A549 (cell line): ENCODE results near the gene MAP2K7. TPM values are rescaled to one million over a fixed set of nuclear protein-coding genes. Genes with fewer than 3 reads are reported as not detected.

Source experiments
- ATAC-seq, 2 experiments: fragments of 200-7000 bp in 1 of 2; fragments of >200 bp in 1 of 2; cut with Nextera tagmentation in 1 of 2; cut with Tn5 transposase in 1 of 2; 3 replicates each; pipeline versions ENCODE4 v1.8.0 to v1.9.1; 2018 to 2020; ENCODE audit warnings: mild to moderate bottlenecking in 1 of 2, moderate library complexity in 1 of 2
- CTCF ChIA-PET: fragments of 300-600 bp; sonication (Branson Sonifier 250); formaldehyde crosslinking; extraction: SDS; loops from one replicate; lab custom pipeline; 2021; ENCODE audit warnings: antibody characterized with exemption, inconsistent platforms; lab: Yijun Ruan, JAX
- POLR2A ChIA-PET: fragments of 350-600 bp; formaldehyde crosslinking; extraction: SDS; loops from one replicate; lab custom pipeline; 2021; ENCODE audit warnings: antibody characterized with exemption, inconsistent platforms; lab: Yijun Ruan, JAX
- DNase-seq, 2 experiments: peaks; one replicate each; pipeline versions ENCODE4 v3.0.0 to v3.0.0-alpha.2; 2011 to 2016; ENCODE audit warnings: low read depth in 1 of 2, low spot score in 1 of 2
- FAIRE-seq: peaks from 2 replicates; lab custom pipeline; 2011; peaks lifted over from hg19 to GRCh38; lab: Jason Lieb, UNC
- H3K27ac ChIP-seq, 2 experiments: fragments of >200 bp; sonication (Bioruptor Twin); formaldehyde crosslinking; 3 replicates each; pipeline ENCODE4 v1.5.1; 2016 to 2017
- H3K4me1 ChIP-seq: fragments of >200 bp; sonication (Bioruptor Twin); formaldehyde crosslinking; 3 replicates; pipeline ENCODE4 v1.6.1; 2016
- H3K4me2 ChIP-seq: fragments of >200 bp; sonication (Bioruptor Twin); formaldehyde crosslinking; 3 replicates; pipeline ENCODE4 v1.6.1; 2016
- H3K4me3 ChIP-seq: fragments of >200 bp; sonication (Bioruptor Twin); formaldehyde crosslinking; 3 replicates; pipeline ENCODE4 v1.5.1; 2016
- H3K9me3 ChIP-seq: fragments of >200 bp; sonication (Bioruptor Twin); formaldehyde crosslinking; 3 replicates; pipeline ENCODE4 v1.6.1; 2016
- BCL3 ChIP-seq: fragments of >200 bp; sonication (Bioruptor Twin); formaldehyde crosslinking; IDR thresholded peaks from 3 replicates; pipeline ENCODE4 v1.6.1; 2016
- BHLHE40 ChIP-seq: IDR thresholded peaks from 2 replicates; pipeline ENCODE4 v1.6.1; 2012; ENCODE audit warnings: low read depth, low read length, inconsistent platforms
- CEBPB ChIP-seq, 2 experiments: fragments of >200 bp in 1 of 2; sonication (Bioruptor Twin) in 1 of 2; formaldehyde crosslinking in 1 of 2; IDR thresholded peaks; 2 replicates each; pipeline ENCODE4 v1.6.1; 2012 to 2016
- FOSB ChIP-seq: fragments of 250-450 bp; sonication (Bioruptor Pico); IDR thresholded peaks from 2 replicates; pipeline ENCODE4 v1.5.0; 2020; ENCODE audit warnings: mild to moderate bottlenecking, moderate library complexity
- FOSL2 ChIP-seq, 2 experiments: fragments of 450-650 bp in 1 of 2; fragments of >200 bp in 1 of 2; sonication (Bioruptor Twin) in 1 of 2; formaldehyde crosslinking; IDR thresholded peaks; 2 replicates each; pipeline versions ENCODE4 v1.5.0 to v1.6.1; 2016 to 2020; ENCODE audit warnings: mild to moderate bottlenecking in 1 of 2, moderate library complexity in 1 of 2
- HOXA7 ChIP-seq: fragments of 250-450 bp; sonication (Bioruptor Pico); IDR thresholded peaks from 2 replicates; pipeline ENCODE4 v1.5.0; 2020; ENCODE audit warnings: mild to moderate bottlenecking, moderate library complexity
- POLR2A ChIP-seq: IDR thresholded peaks from 2 replicates; pipeline ENCODE4 v1.6.1; 2012; ENCODE audit warnings: mild to moderate bottlenecking, low read length
- RARB ChIP-seq: fragments of 250-450 bp; sonication (Bioruptor Pico); IDR thresholded peaks from 2 replicates; pipeline ENCODE4 v1.8.0; 2021; ENCODE audit warnings: mild to moderate bottlenecking, moderate library complexity
- USF2 ChIP-seq: fragments of 450-650 bp; IDR thresholded peaks from 2 replicates; pipeline ENCODE4 v1.6.1; 2014; ENCODE audit warnings: antibody characterized with exemption
- ZNF302 ChIP-seq: fragments of 250-450 bp; sonication (Bioruptor Pico); IDR thresholded peaks from 2 replicates; pipeline ENCODE4 v1.9.0; 2021; ENCODE audit warnings: inconsistent platforms, mild to moderate bottlenecking, moderate library complexity
- ZSCAN20 ChIP-seq: fragments of 250-450 bp; sonication (Bioruptor Pico); IDR thresholded peaks from 2 replicates; pipeline ENCODE4 v1.8.0; 2022; ENCODE audit warnings: mild to moderate bottlenecking, moderate library complexity
- WGBS: methylation state at CpG from one replicate; pipeline ENCODE4 v1.1.6; 2017; ENCODE audit errors: missing lambda C conversion rate; 5-methylcytosine and 5-hydroxymethylcytosine counted together
- polyA plus RNA-seq, 4 experiments: library from polyadenylated mRNA; depleted of rRNA in 3 of 4; stranded (reverse); fragments of >200 nt; fragmentation: RNase III in 1 of 4; extraction: RNeasy Plus Mini Kit Qiagen cat#74134 plus additional on column Dnase treatment in 1 of 4; gene quantifications; 2 replicates in 3 of 4; 3 replicates in 1 of 4; pipeline ENCODE4 v1.2.3, GENCODE V29; 2011 to 2017
- TF ChIP-seq, protein P1 (sequence below): fragments of 150-350 bp; IDR thresholded peaks from 2 replicates; pipeline ENCODE4 v1.6.1; 2014; ENCODE audit warnings: low read depth, mild to moderate bottlenecking, low read length
- TF ChIP-seq, protein P2 (sequence below): IDR thresholded peaks from 2 replicates; pipeline ENCODE4 v1.6.1; 2012
- TF ChIP-seq, protein P3 (sequence below): fragments of 250-450 bp; sonication (Bioruptor Pico); IDR thresholded peaks from 2 replicates; pipeline ENCODE4 v1.5.0; 2021; ENCODE audit warnings: mild to moderate bottlenecking, moderate library complexity, borderline replicate concordance
- TF ChIP-seq, protein P4 (sequence below): fragments of 200-600 bp; sonication (generic); IDR thresholded peaks from 2 replicates; pipeline ENCODE4 v1.6.1; 2016; ENCODE audit warnings: antibody characterized with exemption, mild to moderate bottlenecking, moderate library complexity

The MAP2K7 gene
- polyA plus RNA-seq, 2 of the 4 experiments (the other 2 are of a cell fraction): 5.5 to 19.4 TPM

DNA sequence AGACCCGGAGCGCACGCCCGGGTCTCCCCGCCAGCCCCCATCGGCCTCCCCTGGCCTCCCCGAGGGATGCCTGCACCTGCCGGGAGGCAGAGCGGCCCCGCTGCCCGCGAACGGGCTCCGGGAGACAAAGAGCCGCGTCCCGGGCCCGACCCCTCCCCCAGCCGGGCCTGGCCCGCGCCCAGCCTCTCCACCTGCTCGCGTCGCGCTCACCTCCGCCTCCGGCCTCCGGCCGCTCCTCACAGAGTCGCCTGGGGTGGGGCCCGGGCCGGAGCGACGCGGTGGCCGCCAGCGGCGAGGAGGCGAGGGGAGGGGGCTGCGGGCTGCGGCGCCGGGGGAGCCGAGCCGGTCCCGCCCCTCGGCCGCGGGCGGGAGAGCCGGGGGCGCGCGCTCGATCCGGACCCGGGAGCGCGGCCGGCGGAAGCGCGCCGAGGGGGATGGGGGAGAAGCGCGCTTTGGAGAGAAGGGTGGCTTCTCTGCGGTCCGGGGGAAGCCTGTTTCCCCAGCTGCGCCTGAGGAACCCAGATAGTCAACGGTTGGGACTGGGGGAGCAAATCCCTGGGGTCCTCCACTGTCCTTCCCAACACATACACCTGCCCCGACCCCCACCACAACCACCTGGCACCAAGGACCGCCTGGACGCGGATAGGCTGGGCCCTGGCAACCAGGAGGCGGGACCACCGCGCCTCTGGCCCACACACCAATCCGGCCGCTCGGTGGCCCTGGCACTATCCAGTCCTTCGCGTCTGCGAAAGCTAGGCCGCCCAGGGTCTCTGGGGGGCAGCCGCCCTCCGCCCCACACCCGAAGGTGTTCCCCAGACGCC, 29.4 kb upstream of the MAP2K7 start, which contains the start of gene PRR36 (continued):
- TF ChIP-seq ZNF302 (CRISPR knock-in tag): no peak
- no peak for TF ChIP-seq BCL3
- TF ChIP-seq RARB (CRISPR knock-in tag): no peak
- TF ChIP-seq, protein P1, sequence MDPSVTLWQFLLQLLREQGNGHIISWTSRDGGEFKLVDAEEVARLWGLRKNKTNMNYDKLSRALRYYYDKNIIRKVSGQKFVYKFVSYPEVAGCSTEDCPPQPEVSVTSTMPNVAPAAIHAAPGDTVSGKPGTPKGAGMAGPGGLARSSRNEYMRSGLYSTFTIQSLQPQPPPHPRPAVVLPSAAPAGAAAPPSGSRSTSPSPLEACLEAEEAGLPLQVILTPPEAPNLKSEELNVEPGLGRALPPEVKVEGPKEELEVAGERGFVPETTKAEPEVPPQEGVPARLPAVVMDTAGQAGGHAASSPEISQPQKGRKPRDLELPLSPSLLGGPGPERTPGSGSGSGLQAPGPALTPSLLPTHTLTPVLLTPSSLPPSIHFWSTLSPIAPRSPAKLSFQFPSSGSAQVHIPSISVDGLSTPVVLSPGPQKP: no peak
- TF ChIP-seq, protein P2, sequence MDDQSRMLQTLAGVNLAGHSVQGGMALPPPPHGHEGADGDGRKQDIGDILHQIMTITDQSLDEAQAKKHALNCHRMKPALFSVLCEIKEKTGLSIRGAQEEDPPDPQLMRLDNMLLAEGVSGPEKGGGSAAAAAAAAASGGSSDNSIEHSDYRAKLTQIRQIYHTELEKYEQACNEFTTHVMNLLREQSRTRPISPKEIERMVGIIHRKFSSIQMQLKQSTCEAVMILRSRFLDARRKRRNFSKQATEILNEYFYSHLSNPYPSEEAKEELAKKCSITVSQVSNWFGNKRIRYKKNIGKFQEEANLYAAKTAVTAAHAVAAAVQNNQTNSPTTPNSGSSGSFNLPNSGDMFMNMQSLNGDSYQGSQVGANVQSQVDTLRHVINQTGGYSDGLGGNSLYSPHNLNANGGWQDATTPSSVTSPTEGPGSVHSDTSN: no peak
- no peak for TF ChIP-seq FOSB (CRISPR knock-in tag)
- no peak for TF ChIP-seq POLR2A
- TF ChIP-seq, protein P3, sequence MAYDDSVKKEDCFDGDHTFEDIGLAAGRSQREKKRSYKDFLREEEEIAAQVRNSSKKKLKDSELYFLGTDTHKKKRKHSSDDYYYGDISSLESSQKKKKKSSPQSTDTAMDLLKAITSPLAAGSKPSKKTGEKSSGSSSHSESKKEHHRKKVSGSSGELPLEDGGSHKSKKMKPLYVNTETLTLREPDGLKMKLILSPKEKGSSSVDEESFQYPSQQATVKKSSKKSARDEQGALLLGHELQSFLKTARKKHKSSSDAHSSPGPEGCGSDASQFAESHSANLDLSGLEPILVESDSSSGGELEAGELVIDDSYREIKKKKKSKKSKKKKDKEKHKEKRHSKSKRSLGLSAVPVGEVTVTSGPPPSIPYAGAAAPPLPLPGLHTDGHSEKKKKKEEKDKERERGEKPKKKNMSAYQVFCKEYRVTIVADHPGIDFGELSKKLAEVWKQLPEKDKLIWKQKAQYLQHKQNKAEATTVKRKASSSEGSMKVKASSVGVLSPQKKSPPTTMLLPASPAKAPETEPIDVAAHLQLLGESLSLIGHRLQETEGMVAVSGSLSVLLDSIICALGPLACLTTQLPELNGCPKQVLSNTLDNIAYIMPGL (CRISPR knock-in tag): no peak
- TF ChIP-seq CEBPB (IDR thresholded peaks at IDR 0.05): no peak

DNA sequence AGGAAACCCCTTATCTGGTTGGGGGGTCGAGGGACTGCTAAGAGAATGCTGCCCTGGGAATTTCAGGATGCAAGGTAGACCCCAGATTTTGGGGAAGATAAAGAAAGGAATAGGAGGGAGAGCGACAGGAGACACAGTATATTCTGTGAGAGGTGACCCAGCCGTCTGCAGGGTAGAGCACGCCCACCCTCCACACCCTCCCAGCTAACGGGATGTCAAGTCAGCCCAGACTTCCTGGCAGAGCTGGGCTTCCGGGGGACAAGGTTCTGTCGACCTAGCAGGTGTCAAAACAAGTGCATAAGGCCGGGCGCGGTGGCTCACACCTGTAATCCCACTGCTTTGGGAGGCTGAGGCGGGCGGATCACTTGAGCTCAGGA, 28.8 kb upstream of the MAP2K7 start:
- Histone ChIP-seq H3K27ac (peak overlapping the region in 1 of 2 experiments; percentile 87; a peak in 3 of 6 replicates), H3K4me1 (peaks cover 27% of the 10 kb centered on the region), H3K4me2 (peak overlapping the region; percentile 99), H3K4me3 (no peak overlapping the region; the same call in 2 of the 3 replicates), H3K9me3 (no peaks in the 10 kb centered on the region)
- POLR2A ChIA-PET: interaction anchor here (1.0 kb wide), 1 partner anchor 13 kb away, joined by 3 read pairs; the partner anchor contains the start of gene LRRC8E
- no peak for ATAC-seq
- 55% methylated on average over 7 of the region's 12 CpGs for WGBS
- no peak for FAIRE-seq
- no peak for DNase-seq
- CTCF ChIA-PET: interaction anchor here (1.1 to 1.9 kb wide), 4 partner anchors 13 to 70 kb away, joined by 3 to 5 read pairs (median 4); no protein-coding TSS in a partner anchor
- TF ChIP-seq FOSL2 (IDR thresholded peaks at IDR 0.05) (no peak), FOSL2 (CRISPR knock-in tag; IDR thresholded peaks at IDR 0.05) (no peak), BHLHE40 (no peak), HOXA7 (no peak), BCL3 (no peak), ZSCAN20 (CRISPR knock-in tag) (no peak), USF2 (no peak)
- TF ChIP-seq, protein P2: no peak
- TF ChIP-seq, protein P4, sequence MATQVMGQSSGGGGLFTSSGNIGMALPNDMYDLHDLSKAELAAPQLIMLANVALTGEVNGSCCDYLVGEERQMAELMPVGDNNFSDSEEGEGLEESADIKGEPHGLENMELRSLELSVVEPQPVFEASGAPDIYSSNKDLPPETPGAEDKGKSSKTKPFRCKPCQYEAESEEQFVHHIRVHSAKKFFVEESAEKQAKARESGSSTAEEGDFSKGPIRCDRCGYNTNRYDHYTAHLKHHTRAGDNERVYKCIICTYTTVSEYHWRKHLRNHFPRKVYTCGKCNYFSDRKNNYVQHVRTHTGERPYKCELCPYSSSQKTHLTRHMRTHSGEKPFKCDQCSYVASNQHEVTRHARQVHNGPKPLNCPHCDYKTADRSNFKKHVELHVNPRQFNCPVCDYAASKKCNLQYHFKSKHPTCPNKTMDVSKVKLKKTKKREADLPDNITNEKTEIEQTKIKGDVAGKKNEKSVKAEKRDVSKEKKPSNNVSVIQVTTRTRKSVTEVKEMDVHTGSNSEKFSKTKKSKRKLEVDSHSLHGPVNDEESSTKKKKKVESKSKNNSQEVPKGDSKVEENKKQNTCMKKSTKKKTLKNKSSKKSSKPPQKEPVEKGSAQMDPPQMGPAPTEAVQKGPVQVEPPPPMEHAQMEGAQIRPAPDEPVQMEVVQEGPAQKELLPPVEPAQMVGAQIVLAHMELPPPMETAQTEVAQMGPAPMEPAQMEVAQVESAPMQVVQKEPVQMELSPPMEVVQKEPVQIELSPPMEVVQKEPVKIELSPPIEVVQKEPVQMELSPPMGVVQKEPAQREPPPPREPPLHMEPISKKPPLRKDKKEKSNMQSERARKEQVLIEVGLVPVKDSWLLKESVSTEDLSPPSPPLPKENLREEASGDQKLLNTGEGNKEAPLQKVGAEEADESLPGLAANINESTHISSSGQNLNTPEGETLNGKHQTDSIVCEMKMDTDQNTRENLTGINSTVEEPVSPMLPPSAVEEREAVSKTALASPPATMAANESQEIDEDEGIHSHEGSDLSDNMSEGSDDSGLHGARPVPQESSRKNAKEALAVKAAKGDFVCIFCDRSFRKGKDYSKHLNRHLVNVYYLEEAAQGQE: no peak
